Dermis microvascular lymphatic vessel endothelial cell (primary cell): ENCODE results near the gene LDLRAP1. TPM values are rescaled to one million over a fixed set of nuclear protein-coding genes. Genes with fewer than 3 reads are reported as not detected.

Source experiments
- DNase-seq, 2 donors: peaks; one replicate each; pipeline versions ENCODE4 v3.0.0 to v3.0.0-alpha.2; 2010; ENCODE audit warnings: low read depth in 2 of 2
- total RNA-seq: library from RNA; depleted of rRNA; stranded (reverse); fragments of >200 nt; gene quantifications from 2 replicates; pipeline ENCODE4 v1.2.1, GENCODE V29; 2014

LDLRAP1 gene
- total RNA-seq, 1 donor from 2014 or later, result 16.6 TPM

- DNase-seq, result no peak
These were observed 18.6 kb upstream of the LDLRAP1 start for GRCh38 chr1:25524568-25525360.

GRCh38 chr1:25525361-25525688 lies 18.1 kb upstream of the LDLRAP1 start:
- no peak for DNase-seq

GRCh38 chr1:25526753-25527152 lies 16.7 kb upstream of the LDLRAP1 start:
- DNase-seq, result no peak

GRCh38 chr1:25527226-25527846 lies 16.1 kb upstream of the LDLRAP1 start:
- DNase-seq, result no peak

GRCh38 chr1:25527946-25528595 lies 15.3 kb upstream of the LDLRAP1 start:
- no peak for DNase-seq

- no peak for DNase-seq
These were observed 14.4 kb upstream of the LDLRAP1 start for GRCh38 chr1:25528881-25529517.

- DNase-seq, result no peak
These were observed 13.8 kb upstream of the LDLRAP1 start for GRCh38 chr1:25529518-25530185.

GRCh38 chr1:25530186-25531081 lies 13.0 kb upstream of the LDLRAP1 start:
- no peak for DNase-seq

GRCh38 chr1:25531082-25531461 lies 12.3 kb upstream of the LDLRAP1 start:
- DNase-seq, result no peak

GRCh38 chr1:25532970-25533369 lies 10.4 kb upstream of the LDLRAP1 start:
- no peak for DNase-seq

GRCh38 chr1:25533775-25534409 lies 9.5 kb upstream of the LDLRAP1 start:
- DNase-seq, result no peak

- no peak for DNase-seq
These were observed 9.0 kb upstream of the LDLRAP1 start for GRCh38 chr1:25534410-25534788.

GRCh38 chr1:25536124-25536523 lies 7.3 kb upstream of the LDLRAP1 start:
- no peak for DNase-seq

GRCh38 chr1:25537153-25537831 lies 6.1 kb upstream of the LDLRAP1 start:
- no peak for DNase-seq

- DNase-seq, result no peak
These were observed 5.1 kb upstream of the LDLRAP1 start for GRCh38 chr1:25538191-25538767.

- DNase-seq, result peak in 1 of 2 donors; percentile 23
These were observed 2.6 kb upstream of the LDLRAP1 start for GRCh38 chr1:25540750-25541342.

GRCh38 chr1:25541425-25541824 lies 2.0 kb upstream of the LDLRAP1 start:
- DNase-seq, result no peak

GRCh38 chr1:25541889-25542658 lies 1.3 kb upstream of the LDLRAP1 start:
- DNase-seq, result no peak
